H9 (cell line): ENCODE data around the gene DESI2. TPM values are rescaled to one million over a fixed set of nuclear protein-coding genes. Genes with fewer than 3 reads are reported as not detected.

Source experiments
- DNase-seq: peaks from one replicate; pipeline ENCODE4 v3.0.0-alpha.2; 2017
- H2AFZ ChIP-seq: one replicate; pipeline ENCODE4 v1.6.1; 2013; ENCODE audit warnings: mild to moderate bottlenecking, low read length, control low read depth, moderate library complexity
- H2AK5ac ChIP-seq: 2 replicates; pipeline ENCODE4 v1.6.1; 2013; ENCODE audit warnings: low read length, control low read depth, mixed read lengths; ENCODE audit not compliant: insufficient read length
- H2BK120ac ChIP-seq: one replicate; pipeline ENCODE4 v1.6.1; 2013; ENCODE audit warnings: low read depth, mild to moderate bottlenecking, low read length, control low read depth, inconsistent platforms; ENCODE audit not compliant: poor library complexity, severe bottlenecking
- H2BK12ac ChIP-seq: 2 replicates; pipeline ENCODE4 v1.6.1; 2013; ENCODE audit warnings: low read length, control low read depth, mixed read lengths, low read depth; ENCODE audit not compliant: insufficient read length
- H2BK15ac ChIP-seq: 2 replicates; pipeline ENCODE4 v1.6.1; 2013; ENCODE audit warnings: low read depth, low read length, control low read depth
- H2BK20ac ChIP-seq: one replicate; pipeline ENCODE4 v1.6.1; 2013; ENCODE audit warnings: low read depth, mild to moderate bottlenecking, low read length, control low read depth, inconsistent platforms; ENCODE audit not compliant: poor library complexity, severe bottlenecking
- H2BK5ac ChIP-seq: 2 replicates; pipeline ENCODE4 v1.6.1; 2013; ENCODE audit warnings: low read length, control low read depth, mixed read lengths; ENCODE audit not compliant: insufficient read length
- H3K14ac ChIP-seq: 2 replicates; pipeline ENCODE4 v1.6.1; 2013; ENCODE audit warnings: low read length, control low read depth; ENCODE audit not compliant: insufficient read depth
- H3K18ac ChIP-seq: 2 replicates; pipeline ENCODE4 v1.6.1; 2013; ENCODE audit warnings: low read depth, mild to moderate bottlenecking, mixed read lengths, low read length, control low read depth; ENCODE audit not compliant: insufficient read length
- H3K23ac ChIP-seq: 2 replicates; pipeline ENCODE4 v1.6.1; 2013; ENCODE audit warnings: low read length, control low read depth, mixed read lengths, low read depth; ENCODE audit not compliant: insufficient read length
- H3K23me2 ChIP-seq: 2 replicates; pipeline ENCODE4 v1.6.1; 2013; ENCODE audit warnings: low read depth, mild to moderate bottlenecking, mixed read lengths, low read length, control low read depth; ENCODE audit not compliant: insufficient read length, poor library complexity, severe bottlenecking
- H3K27ac ChIP-seq: 2 replicates; pipeline ENCODE4 v1.5.1; 2013; ENCODE audit warnings: low read length, control low read depth, mixed read lengths, low read depth; ENCODE audit not compliant: insufficient read length
- H3K27me3 ChIP-seq: 2 replicates; pipeline ENCODE4 v1.6.1; 2013; ENCODE audit warnings: low read length, control low read depth, inconsistent platforms; ENCODE audit not compliant: insufficient read depth
- H3K4ac ChIP-seq: 2 replicates; pipeline ENCODE4 v1.6.1; 2013; ENCODE audit warnings: low read depth, mild to moderate bottlenecking, control low read depth, inconsistent platforms, low read length, moderate library complexity
- H3K4me1 ChIP-seq: 2 replicates; pipeline ENCODE4 v1.6.1; 2013; ENCODE audit warnings: low read length, control low read depth, inconsistent platforms; ENCODE audit not compliant: insufficient read depth
- H3K4me2 ChIP-seq: 2 replicates; pipeline ENCODE4 v1.6.1; 2013; ENCODE audit warnings: low read length, control low read depth, mixed read lengths; ENCODE audit not compliant: insufficient read length, insufficient read depth
- H3K56ac ChIP-seq: 2 replicates; pipeline ENCODE4 v1.6.1; 2013; ENCODE audit warnings: low read depth, mild to moderate bottlenecking, mixed read lengths, low read length, control low read depth; ENCODE audit not compliant: insufficient read length
- H3K79me1 ChIP-seq: 2 replicates; pipeline ENCODE4 v1.6.1; 2013; ENCODE audit warnings: low read depth, mild to moderate bottlenecking, moderate library complexity, low read length, control low read depth, inconsistent platforms; ENCODE audit not compliant: insufficient read depth, poor library complexity, severe bottlenecking
- H3K79me2 ChIP-seq: 2 replicates; pipeline ENCODE4 v1.6.1; 2013; ENCODE audit warnings: low read length, control low read depth, inconsistent platforms; ENCODE audit not compliant: insufficient read depth
- H3K9ac ChIP-seq: 2 replicates; pipeline ENCODE4 v1.6.1; 2013; ENCODE audit warnings: low read length, control low read depth, mixed read lengths; ENCODE audit not compliant: insufficient read length; ENCODE audit errors: extremely low read depth
- H3K9me3 ChIP-seq: one replicate; pipeline ENCODE4 v1.6.1; 2013; ENCODE audit warnings: low read depth, low read length, inconsistent platforms; ENCODE audit not compliant: control insufficient read depth
- H3T11ph ChIP-seq: one replicate; pipeline ENCODE4 v1.6.1; 2013; ENCODE audit warnings: mild to moderate bottlenecking, low read length, control low read depth, inconsistent platforms
- H4K20me1 ChIP-seq: one replicate; pipeline ENCODE4 v1.6.1; 2013; ENCODE audit not compliant: control insufficient read depth, insufficient read length, insufficient read depth
- H4K5ac ChIP-seq: 2 replicates; pipeline ENCODE4 v1.6.1; 2013; ENCODE audit warnings: low read depth, mild to moderate bottlenecking, mixed read lengths, low read length, control low read depth; ENCODE audit not compliant: insufficient read length
- H4K8ac ChIP-seq: replicated peaks from 2 replicates; pipeline ENCODE4 v1.6.1; 2013; ENCODE audit warnings: low read length, control low read depth, mixed read lengths, low read depth; ENCODE audit not compliant: insufficient read length
- H4K91ac ChIP-seq: 2 replicates; pipeline ENCODE4 v1.6.1; 2013; ENCODE audit warnings: low read depth, mild to moderate bottlenecking, moderate library complexity, mixed read lengths, low read length, control low read depth; ENCODE audit not compliant: insufficient read length
- H3K27ac Mint-ChIP-seq, 3 experiments: 2 replicates in 2 of 3; 3 replicates in 1 of 3; pipeline ENCODE4 v1.8.0; 2020 to 2021; ENCODE audit warnings: mixed read lengths in 3 of 3, mild to moderate bottlenecking in 1 of 3, moderate library complexity in 1 of 3
- H3K27me3 Mint-ChIP-seq: 2 replicates; pipeline ENCODE4 v1.8.0; 2021; ENCODE audit warnings: low read depth, mild to moderate bottlenecking, moderate library complexity, mixed read lengths
- H3K36me3 Mint-ChIP-seq, 3 experiments: 2 replicates in 2 of 3; 3 replicates in 1 of 3; pipeline ENCODE4 v1.8.0; 2020 to 2021; ENCODE audit warnings: low read depth in 3 of 3, mixed read lengths in 3 of 3; ENCODE audit not compliant: insufficient read depth in 1 of 3
- H3K4me1 Mint-ChIP-seq, 2 experiments: 2 replicates each; pipeline ENCODE4 v1.8.0; 2020; ENCODE audit warnings: mixed read lengths in 2 of 2
- H3K4me3 Mint-ChIP-seq, 2 experiments: 2 replicates in 1 of 2; 3 replicates in 1 of 2; pipeline ENCODE4 v1.8.0; 2020 to 2021; ENCODE audit warnings: mild to moderate bottlenecking in 2 of 2, mixed read lengths in 2 of 2, moderate library complexity in 1 of 2
- H3K9me3 Mint-ChIP-seq, 2 experiments: 2 replicates in 1 of 2; 3 replicates in 1 of 2; pipeline ENCODE4 v1.8.0; 2020; ENCODE audit warnings: mild to moderate bottlenecking in 2 of 2, mixed read lengths in 2 of 2, moderate library complexity in 1 of 2
- CTCF ChIP-seq: fragments of 200-600 bp; sonication (generic); conservative IDR thresholded peaks from 3 replicates; pipeline ENCODE4 v1.8.0; 2021; ENCODE audit warnings: antibody characterized with exemption, mild to moderate bottlenecking
- WGBS: extraction: QIAGEN DNeasy Blood & Tissue Kit; methylation state at CpG from one replicate; pipeline ENCODE4 v1.1.7; 2013; ENCODE audit warnings: missing lambda C conversion rate, low lambda C conversion rate, mixed read lengths; ENCODE audit not compliant: insufficient read length; ENCODE audit errors: extremely low coverage; 5-methylcytosine and 5-hydroxymethylcytosine counted together
- total RNA-seq: library from RNA; stranded (reverse); gene quantifications from 2 replicates; pipeline ENCODE4 v1.2.1, GENCODE V29; 2021

The DESI2 gene
- total RNA-seq, 1 experiment from 2014 or later = 89.9 TPM

DNA sequence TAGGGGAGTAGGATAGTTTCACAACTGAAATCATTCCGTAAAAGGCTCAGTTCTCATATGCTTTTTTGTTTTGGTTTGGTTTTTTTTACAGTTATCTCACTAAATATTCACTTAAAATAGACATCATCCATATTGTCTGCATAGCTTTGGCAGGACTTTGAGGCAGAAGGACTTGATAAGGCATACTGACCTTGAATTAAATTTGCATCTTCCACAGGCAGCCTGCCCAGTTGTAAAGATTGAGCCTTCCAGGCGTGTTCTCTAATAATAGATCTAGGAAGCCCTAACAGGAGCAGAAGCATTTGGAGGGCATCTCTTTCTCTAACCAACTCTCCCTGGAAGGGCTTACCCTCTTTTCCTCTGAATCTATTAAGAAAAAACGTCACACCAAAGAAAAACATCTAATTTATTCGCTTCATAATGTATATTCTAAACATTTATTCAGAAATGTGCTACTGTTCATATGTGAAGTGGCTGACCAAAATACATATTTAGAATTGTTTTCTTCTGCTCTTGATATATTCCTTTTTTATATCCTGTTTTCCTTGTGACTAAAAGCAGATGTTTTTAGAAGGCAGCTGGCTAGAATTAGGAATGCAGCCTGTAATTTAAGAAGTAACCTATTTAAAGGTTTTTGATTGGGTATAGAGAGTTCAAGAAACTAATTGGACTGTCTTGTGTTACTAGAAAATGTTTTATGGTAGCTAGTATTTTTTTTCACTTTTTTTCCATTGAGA is 20.2 kb downstream of the DESI2 start:
- Histone ChIP-seq H4K8ac (no peak overlapping the region), H3K4me2 (no peak overlapping the region), H4K5ac (no peak overlapping the region), H3K27me3 (no peaks in the 10 kb centered on the region), H3K9ac (no peak overlapping the region), H3K23ac (no peak overlapping the region), H3K79me1 (peaks cover 8% of the 10 kb centered on the region), H2BK20ac (no peak overlapping the region), H2AFZ (no peak overlapping the region), H2AK5ac (no peak overlapping the region), H3K14ac (no peak overlapping the region), H2BK120ac (no peak overlapping the region), H2BK15ac (no peak overlapping the region), H3T11ph (no peak overlapping the region), H4K20me1 (no peaks in the 10 kb centered on the region), H3K23me2 (no peaks in the 10 kb centered on the region), H3K9me3 (no peaks in the 10 kb centered on the region), H3K27ac (no peak overlapping the region), H2BK5ac (no peak overlapping the region), H4K91ac (no peak overlapping the region), H2BK12ac (no peak overlapping the region), H3K4ac (no peak overlapping the region), H3K79me2 (peaks cover 7% of the 10 kb centered on the region; the same call in 1 of the 2 replicates), H3K4me1 (no peaks in the 10 kb centered on the region), H3K56ac (no peak overlapping the region), H3K18ac (no peak overlapping the region)
- no CpG with 5 or more reads among the region's 4 CpGs for WGBS
- Mint-ChIP-seq H3K27me3 (no peaks in the 10 kb centered on the region; the same call in 1 of the 2 replicates), H3K27ac (no peak overlapping the region), H3K4me3 (no peak overlapping the region), H3K4me1 (peaks cover 0 to 3% of the 10 kb centered on the region in 2 experiments; a peak in 2 of 4 replicates), H3K9me3 (no peaks in the 10 kb centered on the region), H3K36me3 (peaks cover 7 to 31% (median 16%) of the 10 kb centered on the region in 3 experiments; a peak in 6 of 7 replicates)
- no peak for TF ChIP-seq CTCF
- no peak for DNase-seq
